SU-DHL-6 (cell line): ENCODE results near the gene E2F6.

Experiments used
- EZH2phosphoT487 ChIP-seq: fragments of 200-600 bp; sonication (generic), shearing (Covaris generic); conservative IDR thresholded peaks from 2 replicates; pipeline ENCODE4 v1.6.1; 2018; ENCODE audit warnings: mild to moderate bottlenecking, antibody characterized with exemption, low read length, moderate library complexity, mixed read lengths
- TF ChIP-seq, protein P1 (sequence below): fragments of 200-600 bp; sonication (generic); IDR thresholded peaks from one replicate; pipeline ENCODE4 v1.5.1; 2017; ENCODE audit warnings: antibody characterized with exemption, mild to moderate bottlenecking, low read length, moderate library complexity; ENCODE audit not compliant: insufficient read depth, poor library complexity, severe bottlenecking

DNA sequence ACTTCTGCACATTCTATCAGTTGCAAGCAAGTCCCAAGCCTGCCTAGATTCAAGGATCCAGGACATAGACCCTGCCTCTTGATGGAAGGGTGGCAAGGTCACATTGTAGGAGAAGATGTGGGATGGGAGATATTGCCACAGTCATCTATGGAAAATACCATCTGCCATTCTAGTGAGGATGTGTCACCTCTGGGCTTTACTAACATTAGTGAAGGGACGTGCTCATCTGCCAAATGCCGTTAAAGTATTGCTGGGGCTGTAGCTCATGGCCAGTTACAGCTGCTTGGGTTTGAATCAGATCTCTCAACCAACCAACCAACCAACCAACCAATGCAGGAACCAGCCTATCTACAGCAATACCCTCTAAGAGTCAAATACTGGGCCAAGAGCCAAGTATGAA, 49.0 kb downstream of the E2F6 start:
- TF ChIP-seq, protein P1, sequence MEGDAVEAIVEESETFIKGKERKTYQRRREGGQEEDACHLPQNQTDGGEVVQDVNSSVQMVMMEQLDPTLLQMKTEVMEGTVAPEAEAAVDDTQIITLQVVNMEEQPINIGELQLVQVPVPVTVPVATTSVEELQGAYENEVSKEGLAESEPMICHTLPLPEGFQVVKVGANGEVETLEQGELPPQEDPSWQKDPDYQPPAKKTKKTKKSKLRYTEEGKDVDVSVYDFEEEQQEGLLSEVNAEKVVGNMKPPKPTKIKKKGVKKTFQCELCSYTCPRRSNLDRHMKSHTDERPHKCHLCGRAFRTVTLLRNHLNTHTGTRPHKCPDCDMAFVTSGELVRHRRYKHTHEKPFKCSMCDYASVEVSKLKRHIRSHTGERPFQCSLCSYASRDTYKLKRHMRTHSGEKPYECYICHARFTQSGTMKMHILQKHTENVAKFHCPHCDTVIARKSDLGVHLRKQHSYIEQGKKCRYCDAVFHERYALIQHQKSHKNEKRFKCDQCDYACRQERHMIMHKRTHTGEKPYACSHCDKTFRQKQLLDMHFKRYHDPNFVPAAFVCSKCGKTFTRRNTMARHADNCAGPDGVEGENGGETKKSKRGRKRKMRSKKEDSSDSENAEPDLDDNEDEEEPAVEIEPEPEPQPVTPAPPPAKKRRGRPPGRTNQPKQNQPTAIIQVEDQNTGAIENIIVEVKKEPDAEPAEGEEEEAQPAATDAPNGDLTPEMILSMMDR, result no peak
- TF ChIP-seq EZH2phosphoT487, result no peak
